ENCODE results near the gene FN3K. TPM values are rescaled to one million over a fixed set of nuclear protein-coding genes. Genes with fewer than 3 reads are reported as not detected.

FN3K gene
- total and polyA plus RNA-seq, 3 donors from 2014 or later: 12.4 to 31.7 (median 29.7) TPM

DNA sequence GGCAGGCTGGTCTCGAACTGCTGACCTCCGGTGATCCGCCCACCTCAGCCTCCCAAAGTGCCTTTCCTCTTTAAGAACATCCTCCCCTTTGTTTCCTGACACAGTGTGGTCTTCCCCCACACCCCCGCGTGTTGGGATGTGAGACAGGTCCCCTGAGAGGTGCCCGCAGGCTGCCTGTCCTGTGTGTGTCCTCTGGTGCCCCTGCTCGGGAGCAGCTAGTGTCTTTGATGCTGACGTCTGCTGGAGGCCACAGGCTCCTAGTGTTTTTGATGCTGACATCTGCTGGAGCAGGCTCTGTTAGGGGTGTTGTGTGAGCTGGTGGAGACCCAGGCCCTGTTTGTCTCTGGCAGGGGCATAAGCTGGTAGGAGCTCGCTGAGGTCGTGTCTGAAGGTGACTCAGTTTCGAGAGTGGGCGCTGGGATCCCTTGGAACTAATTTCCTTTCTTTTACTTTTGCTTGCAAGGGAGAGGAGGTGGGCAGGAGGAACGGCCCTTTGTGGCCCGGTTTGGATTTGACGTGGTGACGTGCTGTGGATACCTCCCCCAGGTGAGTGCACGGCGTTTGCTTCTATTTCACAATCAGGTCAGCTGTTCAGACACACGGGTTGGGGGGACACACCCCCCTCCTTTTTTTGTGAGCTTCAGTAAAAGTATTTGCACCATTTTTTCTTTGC lies 12.9 kb upstream of the FN3K start:
- WGBS, 2 donors: 88 to 89% methylated on average over 19 of the region's 19 CpGs
- intact Hi-C loops (cut with DNase I; ENCODE audit: low total_unique reads): no loop called here
- Histone ChIP-seq H3K27ac (no peak overlapping the region), H3K36me3 (ENCODE audit: low read depth, missing control alignments) (no peaks in the 10 kb centered on the region), H3K9me3 (no peaks in the 10 kb centered on the region), H3K4me1 (peaks cover 5% of the 10 kb centered on the region), H3K27me3 (no peaks in the 10 kb centered on the region), H3K4me3 (no peak overlapping the region)
- no peak for TF ChIP-seq POLR2A (IDR thresholded peaks at IDR 0.05)
- no peak for TF ChIP-seq CTCF (IDR thresholded peaks at IDR 0.05)
- DNase-seq: no peak

- no peak for DNase-seq
- H3K27me3 ChIP-seq: no peaks in the 10 kb centered on the region
- WGBS, 2 donors: 86 to 91% methylated on average over 21 to 26 of the region's 26 CpGs
- H3K9me3 ChIP-seq: no peaks in the 10 kb centered on the region
- intact Hi-C loops (cut with DNase I; ENCODE audit: low total_unique reads): no loop called here
- TF ChIP-seq CTCF (IDR thresholded peaks at IDR 0.05) (no peak), POLR2A (IDR thresholded peaks at IDR 0.05) (no peak)
- H3K36me3 ChIP-seq (ENCODE audit: low read depth, missing control alignments): no peaks in the 10 kb centered on the region
- H3K4me3 ChIP-seq: no peak overlapping the region
- H3K27ac ChIP-seq: no peak overlapping the region
- H3K4me1 ChIP-seq: no peaks in the 10 kb centered on the region
Measured at GRCh38 chr17:82723169-82723807, 12.1 kb upstream of the FN3K start.

DNA sequence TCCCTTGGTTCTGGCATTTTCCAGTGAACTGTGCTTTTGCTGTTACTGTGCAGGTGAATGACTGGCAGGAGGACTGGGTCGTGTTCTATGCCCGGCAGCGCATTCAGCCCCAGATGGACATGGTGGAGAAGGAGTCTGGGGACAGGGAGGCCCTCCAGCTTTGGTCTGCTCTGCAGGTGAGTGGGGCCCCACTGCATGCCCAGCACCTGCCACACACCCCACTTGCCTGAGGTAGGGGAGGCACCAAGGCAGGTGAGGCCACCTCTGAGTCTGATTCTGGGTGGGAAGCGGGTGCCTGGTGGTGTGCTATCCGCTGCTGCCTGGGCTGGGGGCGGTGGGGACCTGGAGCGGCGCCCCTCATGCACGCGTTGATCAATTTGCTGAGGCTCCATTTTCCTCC lies 9.0 kb upstream of the FN3K start:
- TF ChIP-seq POLR2A (IDR thresholded peaks at IDR 0.05): no peak
- TF ChIP-seq CTCF (IDR thresholded peaks at IDR 0.05): no peak
- H3K27ac ChIP-seq: no peak overlapping the region
- H3K27me3 ChIP-seq: no peaks in the 10 kb centered on the region
- no peaks in the 10 kb centered on the region for H3K36me3 ChIP-seq (ENCODE audit: low read depth, missing control alignments)
- no peak overlapping the region for H3K4me3 ChIP-seq
- WGBS, 2 donors: 94 to 96% methylated on average over 5 to 10 of the region's 10 CpGs
- DNase-seq: no peak
- H3K4me1 ChIP-seq: no peaks in the 10 kb centered on the region
- intact Hi-C loops (cut with DNase I; ENCODE audit: low total_unique reads): no loop called here
- no peaks in the 10 kb centered on the region for H3K9me3 ChIP-seq

DNA sequence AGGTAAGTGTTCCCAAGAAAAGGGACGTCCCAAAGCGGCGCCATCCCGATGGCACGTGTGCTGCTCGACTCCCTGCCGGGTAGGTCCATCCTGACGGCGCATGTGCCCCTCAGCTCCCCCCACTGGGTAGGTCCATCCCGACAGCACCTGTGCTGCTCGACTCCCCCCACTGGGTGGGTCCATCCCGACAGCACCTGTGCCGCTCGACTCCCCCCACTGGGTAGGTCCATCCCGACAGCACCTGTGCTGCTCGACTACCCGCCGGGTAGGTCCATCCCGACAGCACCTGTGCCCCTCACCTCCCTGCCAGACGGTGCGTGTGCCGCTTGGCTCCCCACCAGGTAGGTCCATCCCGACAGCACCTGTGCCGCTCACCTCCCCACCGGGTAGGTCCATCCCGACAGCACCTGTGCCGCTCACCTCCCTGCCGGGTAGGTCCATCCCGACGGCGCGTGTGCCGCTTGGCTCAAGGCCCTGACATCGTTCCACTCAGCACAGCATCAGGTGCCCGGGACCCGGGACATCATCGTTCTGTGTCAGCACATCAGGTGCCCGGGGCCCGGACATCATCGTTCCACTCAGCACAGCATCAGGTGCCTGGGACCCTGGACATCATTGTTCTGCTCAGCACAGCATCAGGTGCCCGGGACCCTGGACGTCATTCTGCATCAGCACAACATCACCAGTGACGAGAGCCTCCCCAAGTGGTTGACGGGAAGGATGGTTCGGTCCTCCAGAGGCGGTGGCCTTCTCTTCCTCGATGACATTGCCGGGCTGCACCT lies 5.7 kb upstream of the FN3K start:
- Histone ChIP-seq H3K36me3 (ENCODE audit: low read depth, missing control alignments) (no peaks in the 10 kb centered on the region), H3K27me3 (no peaks in the 10 kb centered on the region), H3K4me3 (no peak overlapping the region), H3K4me1 (no peaks in the 10 kb centered on the region), H3K27ac (no peak overlapping the region), H3K9me3 (no peaks in the 10 kb centered on the region)
- intact Hi-C loops (cut with DNase I; ENCODE audit: low total_unique reads): no loop called here
- 85 to 90% methylated on average over 47 of the region's 48 CpGs for WGBS, 2 donors
- DNase-seq: no peak
- TF ChIP-seq CTCF (IDR thresholded peaks at IDR 0.05) (no peak), POLR2A (IDR thresholded peaks at IDR 0.05) (no peak)

Data from testis (tissue), 3 donors.